ENCODE results near the gene ELAPOR1.

ELAPOR1 gene, protein sequence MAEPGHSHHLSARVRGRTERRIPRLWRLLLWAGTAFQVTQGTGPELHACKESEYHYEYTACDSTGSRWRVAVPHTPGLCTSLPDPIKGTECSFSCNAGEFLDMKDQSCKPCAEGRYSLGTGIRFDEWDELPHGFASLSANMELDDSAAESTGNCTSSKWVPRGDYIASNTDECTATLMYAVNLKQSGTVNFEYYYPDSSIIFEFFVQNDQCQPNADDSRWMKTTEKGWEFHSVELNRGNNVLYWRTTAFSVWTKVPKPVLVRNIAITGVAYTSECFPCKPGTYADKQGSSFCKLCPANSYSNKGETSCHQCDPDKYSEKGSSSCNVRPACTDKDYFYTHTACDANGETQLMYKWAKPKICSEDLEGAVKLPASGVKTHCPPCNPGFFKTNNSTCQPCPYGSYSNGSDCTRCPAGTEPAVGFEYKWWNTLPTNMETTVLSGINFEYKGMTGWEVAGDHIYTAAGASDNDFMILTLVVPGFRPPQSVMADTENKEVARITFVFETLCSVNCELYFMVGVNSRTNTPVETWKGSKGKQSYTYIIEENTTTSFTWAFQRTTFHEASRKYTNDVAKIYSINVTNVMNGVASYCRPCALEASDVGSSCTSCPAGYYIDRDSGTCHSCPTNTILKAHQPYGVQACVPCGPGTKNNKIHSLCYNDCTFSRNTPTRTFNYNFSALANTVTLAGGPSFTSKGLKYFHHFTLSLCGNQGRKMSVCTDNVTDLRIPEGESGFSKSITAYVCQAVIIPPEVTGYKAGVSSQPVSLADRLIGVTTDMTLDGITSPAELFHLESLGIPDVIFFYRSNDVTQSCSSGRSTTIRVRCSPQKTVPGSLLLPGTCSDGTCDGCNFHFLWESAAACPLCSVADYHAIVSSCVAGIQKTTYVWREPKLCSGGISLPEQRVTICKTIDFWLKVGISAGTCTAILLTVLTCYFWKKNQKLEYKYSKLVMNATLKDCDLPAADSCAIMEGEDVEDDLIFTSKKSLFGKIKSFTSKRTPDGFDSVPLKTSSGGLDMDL

GRCh38 chr1:109113590-109114341, at the start of gene ELAPOR1:
Gene ELAPOR1 (plus strand): TSS chr1:109114115. CDS start chr1:109114184, 69 bp downstream.
- DNase-seq = peak; percentile 92

GRCh38 chr1:109065137-109065536, 48.8 kb upstream of the ELAPOR1 start:
- no peak for DNase-seq

GRCh38 chr1:109067883-109068282, 46.0 kb upstream of the ELAPOR1 start:
- DNase-seq = no peak

- no peak for DNase-seq
Measured at GRCh38 chr1:109069294-109069693, 44.6 kb upstream of the ELAPOR1 start.

- DNase-seq = peak; percentile 77
Measured at GRCh38 chr1:109075531-109076490, 38.1 kb upstream of the ELAPOR1 start, which contains the start of gene TAF13. Gene TAF13 (minus strand): TSS chr1:109076003. CDS start chr1:109075947, 56 bp downstream.

DNA sequence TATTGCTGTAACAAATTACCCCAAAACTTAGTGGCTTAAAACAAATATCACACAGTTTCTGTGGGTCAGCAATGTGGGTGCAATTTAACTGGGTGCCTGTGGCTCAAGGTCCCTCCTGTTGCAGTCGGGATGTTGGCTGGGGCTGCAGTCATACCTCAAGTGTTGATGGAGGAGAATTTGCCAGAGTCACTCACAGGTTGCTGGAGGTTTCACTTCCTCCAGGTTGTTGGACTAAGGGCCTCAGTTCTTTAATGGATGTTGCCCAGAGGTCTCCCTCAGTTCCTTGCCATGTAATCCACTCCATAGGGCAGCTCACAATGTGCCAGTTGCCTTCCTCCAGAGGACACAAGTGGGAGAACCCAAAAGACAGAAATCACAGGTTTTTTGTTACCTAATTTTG, 35.6 kb upstream of the ELAPOR1 start:
- DNase-seq = no peak

DNA sequence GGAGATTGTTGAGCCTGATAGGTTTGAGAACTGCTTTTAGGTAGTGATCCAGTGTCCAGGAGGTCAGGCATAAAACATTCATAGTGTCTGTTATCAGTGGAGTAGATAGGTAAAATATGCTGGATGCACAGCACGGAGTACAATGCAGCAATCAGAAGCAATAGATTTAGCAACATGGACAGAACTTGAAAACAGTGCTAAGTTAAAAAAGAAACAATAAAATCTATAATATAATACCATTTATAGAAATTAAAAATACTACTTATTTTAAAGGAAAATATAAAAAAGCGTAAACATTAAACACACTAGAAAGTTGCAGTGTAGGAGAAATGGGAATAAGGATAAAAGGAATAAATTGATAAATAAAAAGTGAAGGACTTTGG, 34.7 kb upstream of the ELAPOR1 start:
- DNase-seq = no peak

DNA sequence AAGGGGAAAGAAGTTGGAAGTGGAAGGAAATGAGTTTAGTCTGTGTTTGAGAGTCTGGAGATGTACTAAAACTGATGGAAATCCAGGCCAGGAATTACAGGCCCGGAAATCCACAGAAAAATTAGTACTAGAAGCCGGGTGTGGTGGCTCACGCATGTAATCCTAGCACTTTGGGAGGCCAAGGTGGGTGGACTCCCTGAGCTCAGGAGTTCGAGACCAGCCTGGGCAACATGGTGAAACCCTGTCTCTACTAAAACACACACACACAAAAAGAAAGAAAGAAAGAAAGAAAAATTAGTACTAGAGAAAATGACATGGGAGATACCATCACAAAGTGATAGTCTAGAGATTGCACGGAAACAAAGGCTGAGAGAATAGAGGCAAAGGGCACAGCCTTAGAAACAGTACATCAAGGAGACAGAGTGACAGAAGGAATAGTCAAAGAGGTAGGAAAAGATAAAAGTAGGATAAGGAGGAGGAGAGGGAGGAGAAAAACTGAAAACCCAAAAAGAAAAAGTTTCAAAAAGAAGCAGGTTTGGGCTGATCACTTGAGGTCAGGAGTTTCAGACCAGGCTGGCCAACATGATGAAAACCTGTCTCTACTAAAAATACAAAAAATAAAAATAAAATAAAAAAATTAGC, 33.4 kb upstream of the ELAPOR1 start:
- DNase-seq = no peak

DNA sequence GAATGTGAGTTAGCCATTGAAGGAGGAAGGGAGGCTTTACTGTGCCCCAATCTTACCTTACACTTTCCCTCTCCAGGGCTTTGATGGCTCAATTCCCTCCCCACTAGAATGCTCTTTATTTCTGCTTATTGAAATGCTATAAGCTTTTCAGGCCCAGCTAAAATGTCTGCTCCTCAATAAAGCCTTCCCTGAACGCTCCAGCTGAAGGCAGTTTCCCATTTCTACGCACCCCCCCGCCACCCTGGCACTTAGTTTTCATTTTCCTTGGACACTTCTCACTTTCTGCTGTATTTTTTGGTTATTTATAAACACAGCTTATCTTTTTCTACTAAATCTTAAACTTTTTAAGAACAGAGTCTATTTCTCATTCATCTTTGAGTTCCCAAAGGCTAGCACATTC, 30.4 kb upstream of the ELAPOR1 start:
- DNase-seq = no peak

DNA sequence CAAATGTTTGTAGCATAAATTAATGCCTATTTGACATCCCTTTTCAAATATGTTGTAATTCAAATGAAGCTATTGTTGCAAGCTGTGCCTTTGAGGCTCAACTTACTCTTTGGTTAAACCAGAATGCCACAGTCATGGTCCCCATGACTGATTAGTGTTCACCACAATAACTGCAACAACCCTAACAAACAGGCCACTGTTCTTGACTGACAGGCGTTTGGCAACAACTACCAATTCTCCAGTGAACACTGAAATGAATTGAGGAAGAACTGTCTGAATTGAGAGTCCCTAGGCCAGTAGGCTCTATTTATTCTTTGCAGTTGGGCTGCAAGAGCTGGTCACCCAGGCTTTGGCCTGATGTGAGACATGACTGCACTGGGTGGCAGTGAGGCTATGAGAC, 30.0 kb upstream of the ELAPOR1 start:
- DNase-seq = no peak

- no peak for DNase-seq
Measured at GRCh38 chr1:109084563-109085517, 29.1 kb upstream of the ELAPOR1 start.

GRCh38 chr1:109089242-109090015, 24.5 kb upstream of the ELAPOR1 start:
- DNase-seq = no peak

DNA sequence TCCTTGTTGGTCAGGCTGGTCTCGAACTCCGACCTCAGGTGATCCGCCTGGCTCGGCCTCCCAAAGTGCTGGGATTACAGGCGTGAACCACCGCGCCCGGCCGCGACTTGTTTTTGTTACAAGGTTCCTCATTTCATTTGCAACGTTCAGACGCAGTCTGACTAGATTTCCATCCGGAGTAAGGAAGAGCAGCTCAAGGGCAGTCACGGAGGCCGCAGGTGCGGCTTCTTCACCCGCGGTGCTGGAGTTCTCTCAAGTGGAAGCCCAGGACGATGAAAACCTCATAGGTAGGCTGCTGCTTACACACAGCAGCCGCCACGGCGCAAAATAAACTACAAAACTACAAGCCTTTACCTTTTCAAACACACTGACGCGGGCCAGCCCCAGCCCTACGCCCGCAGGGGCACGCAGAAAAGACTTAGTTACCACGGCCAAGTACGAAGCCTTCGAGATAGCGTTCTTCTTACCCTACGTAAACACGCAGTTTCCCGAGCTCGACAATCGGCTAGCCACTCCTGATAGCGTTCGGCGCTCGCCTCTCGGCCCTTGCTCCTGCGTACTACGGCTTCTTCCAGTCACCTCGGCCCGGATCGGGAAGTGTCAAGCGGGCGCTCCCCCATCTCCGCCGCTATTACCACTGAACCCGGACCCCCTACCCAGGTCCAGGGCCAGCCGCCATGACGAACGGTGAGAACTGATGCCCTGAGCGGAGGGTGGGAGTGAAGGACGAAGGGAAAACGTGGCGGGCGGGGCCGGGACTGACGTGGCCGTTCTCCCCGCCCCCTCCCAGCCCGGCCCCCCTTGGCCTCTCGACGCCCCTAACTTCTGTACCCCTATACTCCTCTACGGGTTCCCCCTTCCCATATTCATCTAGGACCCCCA, 23.5 kb upstream of the ELAPOR1 start, which contains the start of gene TMEM167B:
TMEM167B (plus strand) TSS at position 569 of the 882 bp plus-strand sequence; CDS start at position 678, 109 bp downstream.
- DNase-seq = peak; percentile 77

DNA sequence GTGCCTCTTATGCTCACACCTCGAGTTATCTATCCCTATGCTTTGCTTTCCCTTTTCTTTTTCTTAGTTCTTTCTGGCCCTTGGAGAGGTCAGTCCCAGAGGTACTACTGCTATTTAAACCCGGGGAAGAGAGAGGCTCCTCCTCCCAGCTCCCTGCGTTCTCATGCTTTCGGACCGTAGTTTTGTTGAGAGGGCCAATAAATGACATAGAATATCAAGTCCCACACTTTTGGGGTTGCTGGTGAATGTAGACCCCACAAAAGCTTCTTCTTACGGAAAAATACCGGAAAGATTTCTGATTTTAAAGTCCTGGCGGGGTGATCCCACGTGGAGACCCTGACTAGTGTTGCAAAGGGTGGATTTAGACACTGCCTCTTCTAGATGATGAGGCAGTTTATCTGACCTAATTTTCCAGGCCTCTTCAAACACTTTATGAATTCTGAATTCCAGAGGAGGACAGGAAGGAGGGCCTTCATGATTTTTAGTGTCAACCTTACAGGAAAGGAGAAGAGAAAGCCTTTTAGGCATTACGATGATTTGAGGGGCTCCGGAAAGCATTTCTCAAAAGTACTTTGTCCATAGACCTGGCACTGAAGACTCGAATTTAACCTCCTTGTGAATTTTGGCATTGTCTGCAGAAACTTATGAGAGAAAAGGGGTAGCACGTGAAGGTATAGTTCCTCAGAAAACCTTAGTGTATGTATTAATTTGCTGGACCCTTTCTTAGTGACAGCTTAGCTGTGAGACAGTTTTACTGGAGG, 22.7 kb upstream of the ELAPOR1 start:
- no peak for DNase-seq

- no peak for DNase-seq
Measured at GRCh38 chr1:109091839-109092193, 22.1 kb upstream of the ELAPOR1 start.

GRCh38 chr1:109094377-109094803, 19.5 kb upstream of the ELAPOR1 start:
- no peak for DNase-seq

GRCh38 chr1:109094871-109095270, 19.0 kb upstream of the ELAPOR1 start:
- DNase-seq = no peak

Data from activated T-cell treated with anti-CD3 and anti-CD28 coated beads for 4 hours (primary cell).